ENCODE measurements around the gene ZKSCAN4. TPM values are rescaled to one million over a fixed set of nuclear protein-coding genes. Genes with fewer than 3 reads are reported as not detected.

ZKSCAN4 gene
- total RNA-seq, 1 donor from 2014 or later, result 4.8 TPM

DNA sequence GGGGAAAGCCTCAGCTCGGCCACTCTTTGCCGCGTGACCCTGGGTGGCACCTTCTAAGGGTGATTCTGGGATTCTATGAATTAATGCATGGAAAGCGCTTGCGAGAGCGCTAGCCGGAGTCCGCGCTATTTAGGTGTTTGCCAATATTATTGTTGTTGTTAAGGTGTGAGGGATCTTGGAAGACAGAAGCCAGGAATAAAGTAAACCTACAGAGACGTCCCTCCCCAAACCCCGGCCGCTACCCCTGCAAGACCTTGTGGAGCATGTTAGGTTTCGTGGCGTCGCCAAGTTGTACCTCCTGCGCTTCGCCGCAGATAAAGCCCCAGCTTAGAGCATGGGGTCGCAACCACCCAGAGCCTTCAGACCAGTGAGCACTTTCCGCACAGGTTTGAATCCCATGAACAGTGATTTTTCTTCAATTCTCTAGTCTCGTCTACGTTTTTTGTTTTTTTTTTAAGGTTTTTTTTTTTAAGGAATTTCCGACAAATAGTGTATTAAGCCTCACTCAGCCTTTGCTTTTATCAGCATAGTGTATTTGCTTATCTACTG, 43.9 kb downstream of the ZKSCAN4 start:
- DNase-seq, result peak; percentile 37

DNA sequence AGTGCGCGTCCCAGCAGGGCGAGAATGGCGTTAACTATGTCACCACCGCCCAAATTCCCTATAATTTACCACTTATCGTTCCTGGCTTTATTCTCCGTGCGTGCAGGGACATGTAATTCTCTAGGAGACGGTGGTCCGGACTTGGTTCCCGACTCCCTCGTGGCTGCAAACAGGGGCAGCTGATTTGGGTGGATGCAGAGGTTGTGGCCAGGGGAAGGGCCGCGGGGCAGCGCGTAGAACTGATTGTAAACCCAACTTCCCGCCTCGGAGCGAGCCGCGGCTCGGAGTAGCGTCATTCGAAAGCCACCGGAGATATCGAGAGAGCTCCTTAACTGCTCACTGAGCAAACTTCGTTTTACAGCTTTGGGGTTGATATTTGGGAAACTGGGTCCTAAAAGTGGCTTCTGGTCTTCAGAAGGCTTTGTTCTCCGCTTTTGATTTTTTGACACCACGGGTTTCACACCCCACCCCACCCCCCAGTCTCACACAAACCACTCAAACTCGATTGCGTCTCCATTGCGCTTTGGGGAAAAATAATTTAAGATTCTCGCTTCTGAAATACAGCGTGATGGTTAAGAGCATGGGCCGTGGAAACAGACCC, 44.5 kb downstream of the ZKSCAN4 start:
- peak; percentile 46 for DNase-seq

DNA sequence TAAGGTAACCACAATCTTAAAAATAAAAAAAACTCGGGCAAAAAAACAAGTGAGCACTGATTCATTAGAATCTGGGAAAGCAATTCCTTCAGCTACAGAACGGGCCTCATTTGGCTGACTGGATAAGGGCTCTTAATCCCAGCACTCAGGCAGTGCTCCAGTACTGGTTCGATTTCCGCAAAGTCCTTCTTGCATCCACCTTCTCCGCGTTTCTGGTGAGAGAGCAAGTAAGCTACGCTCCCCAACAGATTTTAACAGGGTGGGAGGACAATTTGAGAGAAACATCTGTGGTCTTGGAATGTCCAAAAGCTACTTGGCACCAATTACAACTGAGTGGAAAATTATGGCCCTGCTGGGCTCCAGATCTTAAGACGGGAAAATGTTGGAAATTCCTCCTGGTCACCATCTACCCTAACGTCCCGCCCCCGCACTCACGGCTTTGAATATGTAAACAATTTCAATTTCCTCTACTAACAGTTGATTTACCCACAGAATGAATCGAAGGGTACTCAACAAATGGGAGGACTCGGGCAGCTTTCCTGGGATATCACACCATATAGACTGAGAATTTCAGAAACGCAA, 45.0 kb downstream of the ZKSCAN4 start:
- DNase-seq, result peak; percentile 24

DNA sequence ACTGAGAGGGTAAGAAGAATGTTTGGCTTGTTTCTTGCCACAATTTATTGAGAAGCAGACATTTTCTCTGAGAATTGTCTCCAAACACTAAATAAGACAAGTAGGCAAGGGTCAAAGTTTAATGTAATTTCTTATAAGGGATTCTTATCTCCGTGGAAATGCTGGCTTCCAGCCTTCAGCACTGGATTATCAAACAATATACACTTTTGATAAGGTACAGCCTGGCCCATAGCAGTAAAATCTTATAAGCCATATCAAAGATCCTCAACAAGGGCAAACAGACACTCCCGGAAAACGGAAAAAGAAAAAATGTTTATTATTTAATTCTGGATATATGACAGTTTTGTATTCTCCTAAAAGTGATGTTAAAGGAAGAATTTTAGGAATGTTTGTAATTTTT, 45.5 kb downstream of the ZKSCAN4 start:
- no peak for DNase-seq

DNA sequence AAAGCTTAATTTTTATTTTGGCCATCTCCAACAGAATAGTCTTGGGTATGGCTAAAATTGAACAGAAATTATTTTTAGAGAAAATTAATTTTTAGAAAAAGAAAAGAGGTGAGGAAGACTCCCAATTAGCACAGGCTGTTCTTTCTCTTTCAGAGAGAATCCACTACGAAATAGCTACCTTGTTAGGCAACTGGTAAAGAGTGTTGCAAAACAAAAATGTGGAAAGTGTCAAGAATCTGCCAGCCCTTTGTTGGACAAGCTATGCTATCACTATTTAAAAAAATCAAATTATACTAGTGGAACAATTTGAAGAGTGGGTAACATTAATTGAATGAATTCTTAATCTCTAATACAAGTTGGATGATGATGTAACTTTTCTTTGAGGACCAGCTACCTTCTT, 46.2 kb downstream of the ZKSCAN4 start:
- no peak for DNase-seq

DNA sequence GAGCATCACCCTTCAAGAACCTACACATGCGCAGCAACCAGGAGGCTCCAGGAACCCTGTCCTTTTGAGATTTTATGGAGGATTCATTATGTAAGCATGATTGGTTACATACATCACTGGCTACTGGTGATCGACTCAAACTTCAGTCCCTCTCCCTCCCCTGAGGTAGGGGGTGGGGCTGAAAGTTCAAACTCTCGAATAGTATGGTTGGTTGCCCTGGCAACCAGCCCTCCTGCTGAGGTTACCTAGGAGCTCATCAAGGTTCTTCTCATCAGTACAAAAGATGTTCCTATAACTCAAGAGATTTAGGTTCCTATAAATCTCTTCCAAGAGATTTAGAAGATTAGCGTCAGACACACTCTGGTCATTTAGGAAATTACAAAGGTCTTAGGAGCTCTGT, 48.9 kb downstream of the ZKSCAN4 start:
- no peak for DNase-seq

DNA sequence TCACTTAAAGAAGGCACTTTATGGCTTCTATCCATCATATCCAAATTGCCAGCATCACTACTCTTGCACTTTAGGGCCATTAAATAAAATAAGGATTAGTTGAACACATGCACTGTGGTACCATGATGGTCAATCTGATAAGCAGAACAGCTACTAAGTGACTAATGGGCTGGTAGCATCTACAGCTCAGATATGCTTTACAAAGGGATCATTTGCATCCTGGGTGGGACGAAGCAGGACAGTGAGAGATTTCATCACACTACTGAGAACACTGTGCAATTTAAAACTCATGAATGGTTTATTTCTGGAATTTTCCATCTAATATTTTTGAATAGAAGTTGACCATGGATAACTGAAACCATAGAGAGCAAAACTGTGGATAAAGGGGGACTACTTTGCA, 52.0 kb downstream of the ZKSCAN4 start:
- DNase-seq, result no peak

Other genes starting within 250 kb of the ZKSCAN4 start
- 0.72 TPM for gene ZNF165, start 171.7 kb downstream of the ZKSCAN4 start, total RNA-seq
- 3.5 TPM for gene ZSCAN16, start 127.7 kb downstream of the ZKSCAN4 start, total RNA-seq
- gene ZKSCAN8, start 110.4 kb downstream of the ZKSCAN4 start, total RNA-seq, result 29.8 TPM
- 21.3 TPM for gene ZSCAN9, start 27.0 kb downstream of the ZKSCAN4 start, total RNA-seq
- gene NKAPL, start 7.0 kb upstream of the ZKSCAN4 start, total RNA-seq, result 0.62 TPM
- 20.5 TPM for gene ZSCAN26, start 14.9 kb upstream of the ZKSCAN4 start, total RNA-seq
- 8.5 TPM for gene PGBD1, start 29.3 kb upstream of the ZKSCAN4 start, total RNA-seq
- gene ZSCAN31, start 83.9 kb upstream of the ZKSCAN4 start, total RNA-seq, result 14.3 TPM
- 9.8 TPM for gene ZKSCAN3, start 97.7 kb upstream of the ZKSCAN4 start, total RNA-seq
- 11.8 TPM for gene ZSCAN12, start 147.5 kb upstream of the ZKSCAN4 start, total RNA-seq
- gene ZSCAN23, start 191.2 kb upstream of the ZKSCAN4 start, total RNA-seq, result 7.3 TPM

Measured in tongue (tissue), 2 donors.